RWPE2 (cell line): Measurements from ENCODE around the gene GLDN.

Experiments used
- ATAC-seq: fragments of 200-7000 bp; cut with Tn5 transposase; 3 replicates; pipeline ENCODE4 v1.9.1; 2021; ENCODE audit warnings: low read depth
- DNase-seq: peaks from one replicate; pipeline ENCODE4 v3.0.0-alpha.2; 2020; ENCODE audit warnings: low spot score
- H3K27ac ChIP-seq: fragments of 450-650 bp; 2 replicates; pipeline ENCODE4 v1.5.1; 2017; ENCODE audit warnings: mild to moderate bottlenecking; ENCODE audit not compliant: poor library complexity, severe bottlenecking
- H3K27me3 ChIP-seq: fragments of 250-450 bp; sonication (Bioruptor Pico); 2 replicates; pipeline ENCODE4 v1.5.1; 2021; ENCODE audit warnings: mild to moderate bottlenecking, moderate library complexity; ENCODE audit not compliant: insufficient read depth, poor library complexity, severe bottlenecking
- H3K36me3 ChIP-seq: fragments of 250-450 bp; sonication (Bioruptor Pico); 2 replicates; pipeline ENCODE4 v1.5.1; 2020; ENCODE audit warnings: low read depth, mild to moderate bottlenecking, moderate library complexity
- H3K4me1 ChIP-seq: fragments of 250-450 bp; sonication (Bioruptor Pico); 2 replicates; pipeline ENCODE4 v1.5.1; 2021; ENCODE audit warnings: mild to moderate bottlenecking, moderate library complexity; ENCODE audit not compliant: insufficient read depth, poor library complexity, severe bottlenecking
- H3K4me3 ChIP-seq: fragments of 250-450 bp; sonication (Bioruptor Pico); 2 replicates; pipeline ENCODE4 v1.5.1; 2021; ENCODE audit warnings: mild to moderate bottlenecking, moderate library complexity; ENCODE audit not compliant: severe bottlenecking
- H3K9me3 ChIP-seq: fragments of 250-450 bp; sonication (Bioruptor Pico); 2 replicates; pipeline ENCODE4 v1.5.1; 2021; ENCODE audit warnings: mild to moderate bottlenecking, moderate library complexity; ENCODE audit not compliant: severe bottlenecking
- CTCF ChIP-seq: fragments of 450-650 bp; IDR thresholded peaks from one replicate; pipeline ENCODE4 v1.5.1; 2017; ENCODE audit warnings: mild to moderate bottlenecking, moderate library complexity; ENCODE audit not compliant: poor library complexity, severe bottlenecking

Gene GLDN

GRCh38 chr15:51343466-51343865 is 2.0 kb downstream of the GLDN start:
- Histone ChIP-seq H3K9me3 (no peaks in the 10 kb centered on the region), H3K36me3 (no peaks in the 10 kb centered on the region), H3K27ac (no peak overlapping the region), H3K27me3 (peaks cover 11% of the 10 kb centered on the region), H3K4me1 (no peaks in the 10 kb centered on the region), H3K4me3 (no peak overlapping the region)
- DNase-seq = no peak
- no peak for ATAC-seq
- no peak for TF ChIP-seq CTCF

GRCh38 chr15:51346136-51346535 is 4.7 kb downstream of the GLDN start:
- DNase-seq (no peak), ATAC-seq (no peak)
- Histone ChIP-seq H3K27ac (no peak overlapping the region), H3K9me3 (no peaks in the 10 kb centered on the region), H3K4me3 (no peak overlapping the region), H3K36me3 (no peaks in the 10 kb centered on the region), H3K4me1 (no peaks in the 10 kb centered on the region), H3K27me3 (peaks cover 11% of the 10 kb centered on the region)
- no peak for TF ChIP-seq CTCF

- H3K36me3 ChIP-seq = no peaks in the 10 kb centered on the region
- DNase-seq = no peak
- H3K4me1 ChIP-seq = no peaks in the 10 kb centered on the region
- no peak for ATAC-seq
- no peak overlapping the region for H3K27ac ChIP-seq
- no peaks in the 10 kb centered on the region for H3K9me3 ChIP-seq
- H3K4me3 ChIP-seq = no peak overlapping the region
- no peak for TF ChIP-seq CTCF
- H3K27me3 ChIP-seq = no peaks in the 10 kb centered on the region
These were observed 7.2 kb downstream of the GLDN start for GRCh38 chr15:51348688-51349087.

- no peaks in the 10 kb centered on the region for H3K4me1 ChIP-seq
- H3K27ac ChIP-seq = no peak overlapping the region
- no peaks in the 10 kb centered on the region for H3K27me3 ChIP-seq
- H3K4me3 ChIP-seq = no peak overlapping the region
- no peaks in the 10 kb centered on the region for H3K36me3 ChIP-seq
- no peak for DNase-seq
- no peak for ATAC-seq
- no peaks in the 10 kb centered on the region for H3K9me3 ChIP-seq
- no peak for TF ChIP-seq CTCF
These were observed 7.8 kb downstream of the GLDN start for GRCh38 chr15:51349156-51349844.

GRCh38 chr15:51350723-51351122 is 9.3 kb downstream of the GLDN start:
- Histone ChIP-seq H3K36me3 (no peaks in the 10 kb centered on the region), H3K4me3 (no peak overlapping the region), H3K27ac (no peak overlapping the region), H3K27me3 (no peaks in the 10 kb centered on the region), H3K4me1 (no peaks in the 10 kb centered on the region), H3K9me3 (no peaks in the 10 kb centered on the region)
- TF ChIP-seq CTCF = no peak
- DNase-seq = no peak
- ATAC-seq = no peak
